GM23338 (cell line): ENCODE measurements around the gene SLC6A8. TPM values are rescaled to one million over a fixed set of nuclear protein-coding genes. Genes with fewer than 3 reads are reported as not detected.
A peak's percentile ranks its signal among the peaks of the same experiment; 100 is the strongest.

Source experiments
- ATAC-seq: fragments of 200-7000 bp; cut with Tn5 transposase; 3 replicates; pipeline ENCODE4 v1.9.1; 2020
- DNase-seq: peaks from one replicate; pipeline ENCODE4 v3.0.0-alpha.2; 2015; ENCODE audit warnings: low spot score
- H2AFZ ChIP-seq: fragments of 200-600 bp; sonication (generic); 2 replicates; pipeline ENCODE4 v1.8.0; 2016; ENCODE audit warnings: antibody characterized with exemption, mild to moderate bottlenecking, moderate library complexity
- H3F3A ChIP-seq: fragments of 200-600 bp; sonication (generic); replicated peaks from 2 replicates; pipeline ENCODE4 v1.8.0; 2017; ENCODE audit warnings: antibody characterized with exemption, mixed run types, low read depth
- H3K27ac ChIP-seq: fragments of 200-600 bp; sonication (generic); 2 replicates; pipeline ENCODE4 v1.6.1; 2016; ENCODE audit warnings: low read depth
- H3K27me3 ChIP-seq: fragments of 200-600 bp; sonication (generic); 2 replicates; pipeline ENCODE4 v1.8.0; 2016; ENCODE audit warnings: mild to moderate bottlenecking, mixed run types, moderate library complexity; ENCODE audit not compliant: insufficient read depth
- H3K36me3 ChIP-seq: fragments of 200-600 bp; sonication (generic); 2 replicates; pipeline ENCODE4 v1.8.0; 2016; ENCODE audit warnings: mild to moderate bottlenecking; ENCODE audit not compliant: insufficient read depth
- H3K4me1 ChIP-seq: fragments of 200-600 bp; sonication (generic); 2 replicates; pipeline ENCODE4 v1.8.0; 2016; ENCODE audit warnings: mild to moderate bottlenecking, moderate library complexity; ENCODE audit not compliant: insufficient read depth
- H3K4me2 ChIP-seq: fragments of 200-600 bp; sonication (generic); 2 replicates; pipeline ENCODE4 v1.7.1; 2017; ENCODE audit warnings: mixed run types
- H3K4me3 ChIP-seq: fragments of 200-600 bp; sonication (generic); 2 replicates; pipeline ENCODE4 v1.6.1; 2016; ENCODE audit warnings: mixed run types
- H3K79me2 ChIP-seq: fragments of 200-600 bp; sonication (generic); replicated peaks from 2 replicates; pipeline ENCODE4 v1.8.0; 2017; ENCODE audit warnings: mild to moderate bottlenecking; ENCODE audit not compliant: insufficient read depth
- H3K9me2 ChIP-seq: fragments of 200-600 bp; sonication (generic); 2 replicates; pipeline ENCODE4 v1.8.0; 2017; ENCODE audit not compliant: insufficient read depth
- H4K20me1 ChIP-seq: fragments of 200-600 bp; sonication (generic); replicated peaks from 2 replicates; pipeline ENCODE4 v1.8.0; 2017; ENCODE audit warnings: mild to moderate bottlenecking; ENCODE audit not compliant: insufficient read depth
- H3K27ac Mint-ChIP-seq: 2 replicates; pipeline ENCODE4 v1.8.0; 2020; ENCODE audit warnings: inconsistent platforms, mild to moderate bottlenecking, moderate library complexity, mixed read lengths
- H3K27me3 Mint-ChIP-seq: 3 replicates; pipeline ENCODE4 v1.8.0; 2022; ENCODE audit warnings: low read depth, mild to moderate bottlenecking, moderate library complexity, mixed read lengths, inconsistent platforms; ENCODE audit not compliant: insufficient read depth, poor library complexity
- H3K36me3 Mint-ChIP-seq: 3 replicates; pipeline ENCODE4 v1.8.0; 2021; ENCODE audit warnings: low read depth, mild to moderate bottlenecking, inconsistent platforms, moderate library complexity, mixed read lengths
- H3K4me1 Mint-ChIP-seq: 3 replicates; pipeline ENCODE4 v1.8.0; 2020; ENCODE audit warnings: mild to moderate bottlenecking, inconsistent platforms, mixed read lengths
- H3K4me3 Mint-ChIP-seq: 3 replicates; pipeline ENCODE4 v1.8.0; 2021; ENCODE audit warnings: moderate library complexity, mild to moderate bottlenecking, inconsistent platforms, mixed read lengths
- H3K9me3 Mint-ChIP-seq: 3 replicates; pipeline ENCODE4 v1.8.0; 2020; ENCODE audit warnings: moderate library complexity, mild to moderate bottlenecking, inconsistent platforms, mixed read lengths
- CREB1 ChIP-seq: fragments of 250-450 bp; sonication (Bioruptor Pico); IDR thresholded peaks from 2 replicates; pipeline ENCODE4 v1.5.0; 2020; ENCODE audit warnings: low read depth, mild to moderate bottlenecking, moderate library complexity
- ETS1 ChIP-seq: IDR thresholded peaks from 2 replicates; pipeline ENCODE4 v1.6.1; 2016; ENCODE audit warnings: antibody characterized with exemption
- EZH2 ChIP-seq: fragments of 200-600 bp; sonication (generic); IDR thresholded peaks from one replicate; pipeline ENCODE4 v1.8.0; 2017; ENCODE audit warnings: antibody characterized with exemption, mild to moderate bottlenecking, low read depth; ENCODE audit not compliant: unreplicated experiment
- EZH2phosphoT487 ChIP-seq: fragments of 200-600 bp; sonication (generic); IDR thresholded peaks from one replicate; pipeline ENCODE4 v1.8.1; 2018; ENCODE audit warnings: antibody characterized with exemption; ENCODE audit not compliant: unreplicated experiment
- JUNB ChIP-seq: IDR thresholded peaks from one replicate; pipeline ENCODE4 v1.6.1; 2016; ENCODE audit warnings: antibody characterized with exemption; ENCODE audit not compliant: unreplicated experiment
- NANOG ChIP-seq: IDR thresholded peaks from 2 replicates; pipeline ENCODE4 v1.6.1; 2016; ENCODE audit warnings: antibody characterized with exemption, borderline replicate concordance
- POLR2AphosphoS5 ChIP-seq: IDR thresholded peaks from 2 replicates; pipeline ENCODE4 v1.6.1; 2016; ENCODE audit warnings: antibody characterized with exemption, low read depth
- REST ChIP-seq: IDR thresholded peaks from one replicate; pipeline ENCODE4 v1.6.1; 2018; ENCODE audit warnings: antibody characterized with exemption; ENCODE audit not compliant: unreplicated experiment
- STAT1 ChIP-seq: IDR thresholded peaks from one replicate; pipeline ENCODE4 v1.6.1; 2016; ENCODE audit warnings: antibody characterized with exemption; ENCODE audit not compliant: unreplicated experiment
- ZNF114 ChIP-seq: fragments of 250-450 bp; sonication (Bioruptor Pico); IDR thresholded peaks from 2 replicates; pipeline ENCODE4 v1.5.0; 2020; ENCODE audit warnings: mild to moderate bottlenecking, moderate library complexity
- ZNF331 ChIP-seq: fragments of 250-450 bp; sonication (Bioruptor Pico); IDR thresholded peaks from 2 replicates; pipeline ENCODE4 v1.5.0; 2020; ENCODE audit warnings: low read depth, mild to moderate bottlenecking, moderate library complexity
- ZNF462 ChIP-seq: fragments of 250-450 bp; sonication (Bioruptor Pico); IDR thresholded peaks from 2 replicates; pipeline ENCODE4 v1.5.0; 2020; ENCODE audit warnings: mild to moderate bottlenecking, moderate library complexity
- polyA plus RNA-seq: library from polyadenylated mRNA; unstranded; fragments of >200 nt; fragmentation: Nextera tagmentation; extraction: Ambion mirVana; gene quantifications from 2 replicates; pipeline ENCODE4 v1.2.1, GENCODE V29; 2016
- total RNA-seq: library from RNA; depleted of rRNA; stranded (reverse); fragments of >200 nt; shearing (Covaris generic); gene quantifications from 2 replicates; pipeline ENCODE4 v1.2.3, GENCODE V29; 2014

Gene SLC6A8
- total and polyA plus RNA-seq, 2 experiments from 2014 or later = 19.5 to 68.6 TPM

DNA sequence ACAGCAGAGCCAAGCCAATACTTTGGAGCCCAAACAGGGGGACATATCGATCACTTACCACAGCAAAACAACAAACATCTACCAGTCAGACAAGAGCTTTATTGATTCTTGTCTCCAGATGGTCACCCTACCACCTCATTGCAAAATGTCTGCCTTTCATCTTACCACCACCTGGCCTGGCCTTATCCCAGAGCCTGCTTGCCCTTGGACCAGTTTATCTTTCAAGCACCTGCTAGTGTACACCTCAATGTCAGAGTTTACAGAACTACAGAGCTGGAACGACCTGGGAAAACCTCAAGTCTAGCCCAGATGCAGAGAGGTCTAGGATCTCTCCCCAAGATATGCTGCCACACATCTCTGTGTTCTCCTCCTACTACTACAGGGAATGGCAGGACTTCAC, 32.0 kb downstream of the SLC6A8 start (continued):
- TF ChIP-seq EZH2 (no peak), POLR2AphosphoS5 (no peak), ZNF114 (no peak)

DNA sequence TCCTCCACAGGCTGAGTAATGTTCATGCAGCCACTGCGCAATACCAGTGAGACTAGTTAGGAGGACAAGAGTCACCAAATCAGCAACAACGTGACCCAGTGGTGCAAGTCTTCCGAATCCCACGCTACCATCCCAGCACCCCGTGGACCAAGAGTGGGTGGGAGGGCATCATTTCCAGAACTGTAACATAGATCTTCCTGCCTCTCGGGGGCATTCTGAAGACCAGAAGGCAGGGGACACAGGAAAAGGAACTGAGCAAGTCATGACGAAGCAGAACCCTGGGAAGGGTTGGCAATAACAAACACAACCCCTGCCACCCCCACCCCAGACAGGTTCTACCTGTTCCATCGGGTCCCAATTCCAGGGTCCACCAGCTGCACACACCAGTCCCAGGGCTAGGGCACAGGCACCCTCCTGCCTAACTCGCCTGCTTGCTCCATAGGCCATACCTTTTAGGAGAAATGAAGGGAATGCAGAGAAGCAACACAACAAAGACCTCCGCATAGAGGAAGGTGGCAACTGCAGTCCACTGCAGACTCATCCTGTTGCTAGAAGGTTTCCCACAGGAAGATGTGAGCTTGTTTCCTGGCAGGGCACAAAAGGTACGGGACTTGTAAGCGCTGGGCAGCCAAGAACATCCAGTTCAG, 35.1 kb downstream of the SLC6A8 start:
- peaks cover 27% of the 10 kb centered on the region for H3K79me2 ChIP-seq
- Mint-ChIP-seq H3K4me3 (peak overlapping the region; percentile 90), H3K4me1 (peaks cover 15% of the 10 kb centered on the region; the same call in 2 of the 3 replicates), H3K27ac (0 out of 2 replicates have a peak overlapping the region, but pooled peaks have one; percentile 83), H3K36me3 (peaks cover 35% of the 10 kb centered on the region), H3K9me3 (no peaks in the 10 kb centered on the region), H3K27me3 (no peaks in the 10 kb centered on the region)
- H3F3A ChIP-seq = no peaks in the 10 kb centered on the region
- H3K9me2 ChIP-seq = no peaks in the 10 kb centered on the region
- no peak for DNase-seq
- no peak for ATAC-seq
- no peak overlapping the region for H2AFZ ChIP-seq
- H3K4me1 ChIP-seq = peaks cover 15% of the 10 kb centered on the region; the same call in 1 of the 2 replicates
- no peak overlapping the region for H3K27ac ChIP-seq
- peak overlapping the region; percentile 65 for H3K4me3 ChIP-seq
- H4K20me1 ChIP-seq = 0 out of 2 replicates have a peak, but pooled peaks cover 10% of the 10 kb centered on the region
- H3K4me2 ChIP-seq = peak overlapping the region; percentile 84
- H3K36me3 ChIP-seq = no peaks in the 10 kb centered on the region
- no peaks in the 10 kb centered on the region for H3K27me3 ChIP-seq
- TF ChIP-seq ZNF462 (CRISPR knock-in tag) (no peak), EZH2phosphoT487 (no peak), REST (no peak), NANOG (no peak), STAT1 (no peak), ZNF331 (no peak), EZH2 (no peak), JUNB (no peak), ZNF114 (no peak), ETS1 (no peak), CREB1 (CRISPR knock-in tag) (no peak), POLR2AphosphoS5 (no peak)
